Measurements from ENCODE around the gene RPS6KA4. TPM values are rescaled to one million over a fixed set of nuclear protein-coding genes. Genes with fewer than 3 reads are reported as not detected.

The RPS6KA4 gene
- polyA plus RNA-seq, 1 of the 3 experiments (the other 2 are of a cell fraction): 43.4 TPM

GRCh38 chr11:64327375-64327774 lies 31.6 kb upstream of the RPS6KA4 start:
- H3K4me3 ChIP-seq (ENCODE audit: low read depth in 2 of 2, low read length in 1 of 2): no peak overlapping the region
- ChIA-PET CTCF (interaction anchor here (0.8 to 1.4 kb wide), 2 partner anchors 15 to 28 kb away, joined by 3 to 4 read pairs; no protein-coding TSS in a partner anchor), POLR2A (no interaction called here)
- WGBS (ENCODE audit: low lambda C conversion rate): 72% methylated on average over 2 of the region's 2 CpGs
- H4K20me1 ChIP-seq (ENCODE audit: insufficient read depth): no peaks in the 10 kb centered on the region
- TF ChIP-seq RCOR1 (IDR thresholded peaks at IDR 0.05; ENCODE audit: low read length) (no peak), CTCF (IDR thresholded peaks at IDR 0.05) (no peak), JUND (IDR thresholded peaks at IDR 0.05) (no peak), GABPA (IDR thresholded peaks at IDR 0.05; ENCODE audit: low read depth) (no peak), MEF2A (IDR thresholded peaks at IDR 0.05; ENCODE audit: borderline replicate concordance, low read depth) (no peak), NRF1 (IDR thresholded peaks at IDR 0.05; ENCODE audit: low read depth, low read length) (no peak), YY1 (IDR thresholded peaks at IDR 0.05; ENCODE audit: low read depth) (no peak), EP300 (IDR thresholded peaks at IDR 0.05; ENCODE audit: borderline replicate concordance in 1 of 2, low read depth in 1 of 2, low read length in 1 of 2) (no peak), USF2 (IDR thresholded peaks at IDR 0.05; ENCODE audit: borderline replicate concordance, low read depth, low read length) (no peak), ZBTB33 (IDR thresholded peaks at IDR 0.05; ENCODE audit: borderline replicate concordance, low read depth) (no peak), PBX3 (IDR thresholded peaks at IDR 0.05) (no peak), RFX5 (IDR thresholded peaks at IDR 0.05; ENCODE audit: low read length) (no peak), USF1 (IDR thresholded peaks at IDR 0.05; ENCODE audit: borderline replicate concordance, low read depth) (no peak), TCF12 (IDR thresholded peaks at IDR 0.05) (no peak), FOXJ3 (CRISPR knock-in tag; IDR thresholded peaks at IDR 0.05) (no peak)
- H3K4me1 ChIP-seq (ENCODE audit: control insufficient read depth in 1 of 2, insufficient read depth in 2 of 2, low read depth in 1 of 2, low read length in 1 of 2): peaks cover 0 to 5% of the 10 kb centered on the region in 2 experiments; a peak in 2 of 4 replicates
- no peaks in the 10 kb centered on the region for H3K27me3 ChIP-seq (ENCODE audit: insufficient read depth)
- no peak overlapping the region for H3K9ac ChIP-seq
- H3K9me2 ChIP-seq: no peaks in the 10 kb centered on the region
- H3F3A ChIP-seq (replicated peaks; ENCODE audit: insufficient read depth): peaks cover 14% of the 10 kb centered on the region
- no peaks in the 10 kb centered on the region for H3K79me2 ChIP-seq (ENCODE audit: insufficient read depth)
- no peak overlapping the region for H2AFZ ChIP-seq (ENCODE audit: low read depth)
- DNase-seq: no peak
- H3K4me2 ChIP-seq: no peak overlapping the region
- H3K9me3 ChIP-seq: no peaks in the 10 kb centered on the region
- H3K36me3 ChIP-seq (replicated peaks in 1 of 2; ENCODE audit: control insufficient read depth in 1 of 2, insufficient read depth in 2 of 2, low read length in 1 of 2): no peaks in the 10 kb centered on the region
- H3K27ac ChIP-seq (ENCODE audit: low read depth in 2 of 2, low read length in 1 of 2): no peak overlapping the region

Data from SK-N-SH (cell line).